HG03457 (cell line): ENCODE data around the gene PRSS21.

Source experiments
- ATAC-seq: cut with Tn5 transposase; IDR thresholded peaks from one replicate; pipeline ENCODE4 v1.9.1; 2021; ENCODE audit warnings: moderate number of reproducible peaks; ENCODE audit not compliant: unreplicated experiment

PRSS21 gene

DNA sequence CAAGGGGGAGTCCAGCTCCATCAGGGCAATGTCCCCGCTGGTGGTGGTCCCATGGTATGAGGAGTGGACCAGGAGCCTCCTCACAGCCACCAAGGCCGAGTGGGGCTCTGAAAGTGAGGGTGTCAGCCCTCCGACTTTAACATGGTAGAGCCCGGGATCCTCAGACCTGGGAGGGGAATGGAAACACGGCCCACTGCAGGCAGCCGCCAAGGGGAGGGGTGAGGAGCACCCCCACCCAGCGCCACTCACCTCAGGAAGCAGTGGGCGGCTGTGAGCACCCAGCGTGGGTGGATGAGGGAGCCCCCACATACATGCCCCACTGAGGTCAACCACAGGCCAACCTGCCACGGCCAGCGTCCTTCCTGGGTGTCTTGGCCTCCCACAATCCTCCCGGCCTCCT is 23.9 kb downstream of the PRSS21 start:
- no peak for ATAC-seq

DNA sequence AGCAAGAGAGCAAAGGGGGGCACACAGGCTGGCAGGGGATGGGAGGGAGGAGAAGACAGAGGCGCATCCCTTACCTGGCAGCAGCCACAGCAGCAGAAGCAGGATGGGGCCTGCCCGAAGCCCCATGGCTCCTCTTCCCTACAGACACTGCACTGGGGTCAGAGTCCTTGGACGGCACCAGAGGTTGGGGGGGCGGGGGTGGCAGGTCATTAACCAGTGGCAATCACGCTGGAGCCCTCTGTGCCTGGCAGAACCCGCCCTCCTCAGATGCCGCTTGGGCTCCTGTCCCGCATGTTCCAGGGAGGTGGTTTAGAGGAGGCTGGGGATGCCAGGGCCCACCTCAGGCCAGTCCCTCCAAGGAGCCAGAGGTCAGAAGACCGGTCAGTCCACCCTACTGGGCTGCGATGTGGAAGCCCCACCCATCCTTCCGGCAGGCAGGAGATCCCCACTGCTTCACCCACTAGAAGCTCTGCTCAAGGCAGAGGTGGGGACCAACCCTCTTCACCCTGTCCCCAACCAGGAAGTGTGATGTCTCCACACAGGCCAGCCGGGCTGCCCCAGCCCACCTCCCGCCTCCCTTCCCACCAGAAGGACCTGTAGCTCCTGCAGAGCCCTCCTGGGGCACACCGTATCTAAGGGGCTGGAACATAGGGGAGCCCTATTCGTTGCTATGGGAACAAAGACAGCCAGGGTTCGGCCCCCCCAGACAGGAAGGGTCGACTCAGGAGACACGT is 24.7 kb downstream of the PRSS21 start:
- no peak for ATAC-seq

DNA sequence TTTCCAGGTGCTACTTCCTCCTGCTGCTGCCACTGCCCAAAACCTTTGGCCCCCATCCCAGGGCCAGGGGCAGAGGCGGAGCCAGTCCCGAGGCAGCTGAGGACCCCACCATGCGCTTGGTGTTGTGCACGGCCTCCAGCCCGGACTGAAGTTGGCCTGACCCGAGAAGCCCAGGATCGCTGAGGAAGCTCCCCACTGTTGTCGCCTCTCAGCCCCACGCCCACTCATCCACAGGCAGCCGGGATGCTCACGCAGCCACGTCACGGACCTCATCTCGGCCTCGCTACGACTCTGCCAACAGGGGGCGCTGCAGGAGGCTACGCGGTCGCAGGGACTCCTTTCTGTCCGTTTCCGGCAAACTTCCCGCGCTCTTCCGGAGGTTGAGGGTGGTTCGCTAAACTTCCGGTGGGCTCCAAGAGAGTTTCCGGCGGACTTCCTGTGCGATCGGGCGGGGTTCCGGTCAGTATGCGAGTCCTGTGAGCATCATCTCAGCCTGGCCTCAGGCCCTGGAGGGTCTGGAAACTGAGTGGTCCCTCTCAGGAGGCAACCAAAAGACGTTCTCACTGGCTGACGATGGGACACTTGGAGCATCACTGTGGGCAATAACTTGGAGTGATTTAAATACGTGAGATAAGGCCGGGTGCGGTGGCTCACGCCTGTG is 25.4 kb downstream of the PRSS21 start:
- ATAC-seq: no peak

DNA sequence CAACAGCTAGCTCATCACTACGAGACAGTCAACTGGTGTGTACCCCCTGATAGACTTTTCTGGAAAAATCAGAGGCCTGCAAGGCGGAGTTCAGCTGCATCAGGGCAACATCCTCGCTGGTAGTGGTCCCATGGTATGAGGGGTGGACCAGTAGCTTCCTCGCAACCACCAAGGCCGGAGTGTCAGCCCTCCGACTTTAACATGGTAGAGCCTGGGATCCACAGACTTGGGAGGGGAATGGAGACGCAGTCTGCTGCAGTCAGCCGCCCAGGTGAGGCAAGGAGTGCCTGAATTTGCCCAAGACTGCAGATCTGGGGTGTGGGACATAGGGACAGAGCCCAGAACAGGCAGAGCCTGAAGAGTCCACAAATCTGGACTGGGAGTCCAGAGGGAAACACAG is 26.5 kb downstream of the PRSS21 start:
- ATAC-seq: no peak

DNA sequence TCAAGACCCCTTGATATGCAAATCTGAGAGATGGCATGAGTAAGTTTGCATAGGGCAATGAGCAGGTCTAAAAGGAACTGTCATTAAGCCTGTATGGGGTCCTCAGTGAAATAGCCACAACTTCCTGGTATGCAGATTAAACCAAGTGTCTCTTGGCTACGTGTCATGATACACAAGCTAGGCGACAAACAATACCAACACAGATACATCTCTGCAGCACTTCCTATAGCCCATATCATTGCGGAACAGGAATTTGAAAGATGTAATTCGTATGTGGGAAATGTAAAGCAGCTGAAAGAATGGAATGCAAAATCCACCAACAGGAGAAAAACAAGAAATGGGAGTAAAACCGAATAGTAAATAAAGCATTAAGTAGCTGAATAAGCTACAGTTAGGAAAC is 28.1 kb downstream of the PRSS21 start:
- no peak for ATAC-seq

DNA sequence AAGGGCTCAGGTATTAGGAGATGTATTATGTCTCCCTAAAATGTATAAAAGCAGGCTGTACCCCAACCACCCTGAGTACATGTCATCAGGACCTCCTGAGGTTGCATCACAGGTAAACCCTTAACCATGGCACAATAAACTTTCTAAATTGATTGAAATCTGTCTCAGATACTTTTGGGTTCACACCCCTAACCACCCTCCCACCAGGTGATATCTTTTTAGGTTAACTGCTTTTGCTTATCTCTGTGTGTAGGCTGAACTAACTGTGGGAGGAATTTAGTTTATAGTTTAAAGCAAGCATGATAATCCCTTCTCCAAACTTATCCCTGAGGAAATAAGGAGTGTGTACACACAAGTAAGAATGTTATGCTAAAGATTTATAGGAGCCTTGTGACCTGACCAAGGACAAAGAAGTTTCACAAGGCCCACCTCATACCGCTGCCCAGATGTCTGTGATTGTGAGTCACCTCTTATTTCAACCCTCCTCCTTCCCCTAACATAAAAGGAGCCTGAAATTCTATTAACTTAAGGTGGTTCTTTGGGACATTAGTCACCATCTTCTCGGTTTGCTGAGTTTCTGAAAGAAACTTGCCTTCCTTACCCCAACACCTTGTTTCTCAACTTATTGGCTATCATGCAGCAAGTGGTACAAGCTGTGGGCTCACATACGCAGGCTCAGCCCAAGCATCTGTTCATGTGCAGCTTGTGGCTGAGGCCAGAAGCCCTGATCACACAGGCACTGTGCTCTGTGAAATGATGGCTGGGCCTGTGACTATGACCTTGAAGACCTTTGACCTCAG is 29.7 kb downstream of the PRSS21 start:
- no peak for ATAC-seq

DNA sequence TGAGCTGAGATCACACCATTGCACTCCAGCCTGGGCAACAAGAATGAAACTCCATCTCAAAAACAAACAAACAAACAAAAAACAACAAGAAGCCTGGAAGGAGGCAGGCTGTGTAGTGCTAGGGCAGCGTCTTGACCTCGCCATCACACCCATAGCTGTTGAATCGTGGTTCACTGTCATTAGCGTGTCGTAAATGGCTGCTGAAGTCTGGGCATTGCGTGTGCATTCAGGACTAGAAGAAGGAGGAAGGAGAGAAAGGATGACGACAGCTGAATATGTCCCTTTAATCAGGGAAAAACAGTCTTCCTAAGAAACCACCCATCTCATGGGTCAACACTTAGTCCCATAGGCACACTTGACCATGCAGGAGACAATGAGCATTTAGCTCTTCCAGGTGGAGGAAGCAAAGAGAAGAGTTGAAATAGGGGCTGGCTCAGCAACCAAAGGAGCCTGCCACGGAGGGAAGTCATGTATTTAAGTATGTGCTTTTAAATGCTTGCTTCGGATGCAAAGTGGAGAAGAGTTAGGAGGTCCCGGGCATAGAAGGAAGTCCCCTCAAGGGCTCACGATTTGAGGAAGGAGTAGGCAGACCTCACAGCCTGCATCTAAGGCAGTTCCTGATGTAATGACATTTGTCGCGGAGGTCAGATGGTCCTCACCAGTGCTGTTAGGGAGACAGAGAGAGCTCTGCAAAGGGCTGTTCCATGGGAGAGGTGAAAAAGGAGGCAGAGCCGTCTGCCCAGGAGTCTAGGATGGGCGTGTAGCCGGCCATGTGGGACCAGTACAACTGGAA is 32.1 kb downstream of the PRSS21 start:
- no peak for ATAC-seq

DNA sequence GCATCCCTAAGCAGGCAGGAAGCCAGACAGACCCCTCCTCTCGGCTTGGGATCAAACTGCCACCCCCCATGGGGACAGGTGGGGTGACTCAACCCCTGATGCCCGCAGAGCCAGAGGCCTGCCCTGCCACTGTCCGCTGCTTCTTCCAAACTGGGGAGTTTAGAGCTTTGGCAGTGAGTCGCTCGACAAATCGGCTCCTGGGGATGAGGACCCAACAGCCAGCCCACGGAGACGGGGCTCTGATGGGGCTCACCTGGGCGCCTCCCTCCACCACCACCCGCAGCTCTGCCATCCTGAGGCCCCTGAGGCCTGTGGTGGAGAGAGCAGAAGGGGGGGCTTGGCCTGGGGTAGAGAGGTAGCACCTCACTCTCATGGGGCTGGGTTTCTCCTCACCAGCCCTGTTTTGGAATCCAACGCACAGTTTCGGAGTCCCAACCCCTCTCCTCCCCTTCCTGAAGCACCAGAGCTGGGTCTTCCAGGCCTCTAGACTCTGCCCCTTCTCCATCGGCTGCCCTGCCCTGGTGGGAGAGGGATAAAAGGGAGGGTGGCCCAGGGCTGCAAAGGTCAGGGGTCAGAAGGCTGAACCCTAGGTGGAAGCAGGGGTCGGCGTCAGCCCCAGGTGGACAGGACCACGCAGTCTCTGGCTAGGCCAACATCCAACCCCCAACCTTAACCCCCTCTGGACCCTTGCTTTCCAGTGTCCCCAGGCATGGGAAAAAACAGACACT is 35.1 kb downstream of the PRSS21 start:
- no peak for ATAC-seq

DNA sequence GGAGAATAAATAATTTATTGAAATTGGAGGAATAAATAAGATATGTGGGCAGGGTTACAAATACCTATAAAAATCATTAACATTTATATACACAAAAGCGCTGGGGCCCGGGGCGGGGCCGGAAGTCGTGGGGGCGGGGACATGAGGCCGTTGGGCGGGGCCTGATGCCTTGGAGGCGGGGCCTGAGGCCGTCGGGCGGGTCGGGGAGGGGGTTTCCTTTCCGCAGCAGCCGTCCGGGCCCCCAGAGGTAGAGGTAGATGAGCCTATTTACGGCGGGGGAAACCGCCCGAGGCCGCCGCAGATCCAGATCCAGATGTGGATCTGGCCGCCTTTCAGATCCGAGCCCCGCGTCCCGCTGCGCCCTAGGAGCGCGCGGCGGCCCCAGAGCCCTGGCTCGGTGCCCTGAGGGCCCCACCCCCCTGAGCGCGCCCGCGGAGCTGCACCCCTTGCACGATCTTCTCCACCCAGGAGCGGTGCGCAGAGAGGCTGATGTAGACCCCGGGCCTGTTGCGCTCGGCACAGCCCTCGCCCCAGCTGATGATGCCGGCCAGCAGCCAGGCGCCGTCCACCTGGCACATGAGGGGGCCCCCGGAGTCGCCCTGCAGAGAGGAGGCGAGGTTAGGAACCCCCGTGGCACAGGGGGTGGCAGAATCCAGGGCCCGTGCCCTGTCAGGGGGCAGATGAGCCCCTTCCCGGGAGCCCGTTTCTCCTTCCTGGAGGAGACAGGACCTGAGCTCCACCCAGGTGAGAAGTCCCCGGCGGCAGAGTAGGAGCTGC is 35.9 kb downstream of the PRSS21 start:
- ATAC-seq: no peak

DNA sequence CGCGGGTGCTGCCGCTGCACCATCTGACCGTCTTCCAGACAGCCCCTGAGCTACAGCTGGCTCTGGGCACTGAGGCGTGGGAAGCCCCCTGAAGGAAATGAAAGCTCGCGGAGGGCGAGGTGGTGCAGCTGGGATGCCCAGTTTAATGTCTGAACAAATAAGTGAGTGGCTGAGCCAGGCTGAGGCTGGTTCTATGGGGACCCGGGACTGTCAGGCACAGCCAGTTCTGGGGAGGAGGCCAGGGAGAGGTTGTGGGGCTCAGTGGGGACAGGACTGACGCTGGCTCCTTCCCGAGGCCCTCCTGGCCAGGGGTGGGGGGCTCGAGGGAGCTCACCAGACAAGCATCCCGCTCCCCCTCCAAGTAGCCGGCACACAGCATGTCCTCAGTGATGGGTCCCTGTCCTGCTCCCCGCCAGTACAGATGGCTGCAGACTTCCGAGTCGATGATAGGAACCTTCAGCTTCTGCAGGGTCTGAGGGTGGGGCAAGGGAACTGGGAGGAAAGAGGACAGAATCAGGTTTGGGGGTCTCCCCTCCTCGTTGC is 36.6 kb downstream of the PRSS21 start:
- ATAC-seq: no peak

DNA sequence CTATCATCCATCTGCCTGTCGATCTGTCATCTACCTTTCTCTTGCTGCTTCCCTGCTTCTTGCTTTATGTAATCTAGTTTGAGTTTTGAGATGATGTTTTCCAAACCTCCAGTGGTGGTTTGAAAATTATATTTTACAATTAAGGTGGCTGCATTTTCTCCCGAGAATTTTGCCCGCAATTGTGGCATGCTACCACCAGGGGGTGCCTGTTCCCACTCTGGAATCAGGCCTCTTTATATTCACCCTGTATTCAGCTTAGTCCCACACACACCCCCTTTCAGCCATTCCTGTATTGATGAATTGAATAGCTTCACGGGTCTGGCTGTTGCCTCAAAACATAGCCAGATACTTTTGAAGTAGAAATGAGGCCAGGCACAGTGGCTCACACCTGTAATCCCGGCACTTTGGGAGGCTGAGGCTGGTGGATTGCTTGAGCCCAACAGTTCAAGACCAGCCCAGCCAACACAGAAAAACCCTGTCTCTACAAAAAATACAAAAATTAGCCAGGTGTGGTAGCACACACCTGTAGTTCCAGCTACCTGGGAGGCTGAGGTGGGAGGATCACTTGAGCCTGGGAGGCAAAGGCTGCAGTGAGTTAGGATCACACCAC is 37.8 kb downstream of the PRSS21 start:
- no peak for ATAC-seq

DNA sequence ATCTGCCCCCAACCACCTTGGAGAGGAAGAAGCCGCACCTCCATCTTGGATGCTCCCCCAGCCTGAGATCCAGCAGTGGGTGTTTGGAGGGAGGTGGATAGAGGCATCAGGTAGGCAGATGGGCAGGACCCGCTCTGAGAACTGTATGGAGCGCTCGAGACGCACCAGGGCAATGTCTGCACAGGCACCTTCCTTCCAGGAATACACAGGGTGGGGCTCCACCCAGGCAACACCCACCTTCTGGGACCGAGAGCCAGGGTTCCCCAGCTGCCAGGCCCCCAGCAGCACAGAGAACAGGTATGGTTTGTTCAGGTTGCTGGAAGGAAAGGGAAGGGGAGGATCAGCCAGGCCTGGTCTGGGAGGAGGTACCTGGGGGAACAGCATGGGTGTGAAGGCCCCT is 38.5 kb downstream of the PRSS21 start:
- ATAC-seq: no peak

DNA sequence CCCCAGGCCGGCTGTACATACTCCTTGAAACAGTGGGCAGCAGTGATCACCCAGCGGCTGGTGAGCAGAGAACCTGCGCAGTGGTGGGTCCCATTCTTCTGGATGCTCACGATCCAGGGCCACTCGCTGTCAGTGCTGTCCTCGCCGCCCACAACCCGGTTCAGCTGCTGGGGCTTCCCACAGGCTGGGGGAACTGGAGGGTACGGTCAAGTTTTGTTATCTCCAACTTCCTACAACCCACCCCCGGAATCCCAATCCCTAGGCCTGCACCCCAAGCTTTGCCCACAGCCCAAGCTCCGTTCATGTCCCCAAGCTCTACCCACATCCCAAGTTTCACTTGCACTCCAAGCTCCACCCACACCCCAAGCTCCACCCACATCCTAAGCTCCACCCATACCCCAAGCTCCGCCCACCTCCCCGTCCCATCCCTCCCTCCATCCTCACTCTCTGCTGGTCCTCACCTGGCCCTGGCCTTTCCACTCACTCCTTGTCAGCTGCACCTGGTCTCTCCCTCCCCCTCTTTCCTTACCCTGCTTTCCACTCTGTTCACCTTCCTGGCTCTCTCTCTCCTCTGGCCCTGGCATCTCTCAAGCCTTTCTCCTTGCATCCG is 39.1 kb downstream of the PRSS21 start:
- ATAC-seq: no peak

DNA sequence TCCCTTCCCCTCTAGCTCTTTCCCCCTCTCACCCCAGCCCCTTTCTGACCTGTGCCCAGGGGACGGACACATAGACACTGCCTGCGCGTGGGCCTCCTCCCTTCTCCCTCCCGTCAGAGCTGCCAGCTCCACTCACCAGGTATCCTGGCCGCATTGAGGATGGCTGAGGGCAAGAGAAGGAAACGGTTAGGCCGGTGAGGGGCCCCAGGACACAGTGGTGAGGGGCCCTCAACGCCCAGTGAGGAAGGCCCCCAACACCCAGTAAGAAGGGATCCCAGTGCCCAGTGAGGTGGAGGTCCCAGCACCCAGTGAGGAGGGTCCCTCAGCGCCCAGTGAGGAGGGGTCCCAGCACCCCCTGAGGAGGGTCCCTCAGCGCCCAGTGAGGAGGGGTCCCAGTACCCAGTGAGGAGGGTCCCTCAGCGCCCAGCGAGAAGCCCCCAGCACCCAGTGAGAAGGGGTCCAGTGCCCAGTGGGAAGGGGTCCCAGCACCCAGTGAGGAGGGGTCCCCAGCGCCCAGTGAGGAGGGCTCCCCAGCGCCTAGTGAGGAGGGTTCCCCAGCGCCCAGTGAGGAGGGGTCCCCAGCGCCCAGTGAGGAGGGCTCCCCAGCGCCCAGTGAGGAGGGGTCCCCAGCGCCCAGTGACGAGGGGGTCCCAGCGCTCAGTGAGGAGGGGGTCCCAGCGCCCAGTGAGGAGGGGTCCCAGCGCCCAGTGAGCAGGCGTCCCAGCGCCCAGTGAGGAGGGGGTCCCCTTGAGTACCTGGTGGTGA is 39.8 kb downstream of the PRSS21 start:
- no peak for ATAC-seq

DNA sequence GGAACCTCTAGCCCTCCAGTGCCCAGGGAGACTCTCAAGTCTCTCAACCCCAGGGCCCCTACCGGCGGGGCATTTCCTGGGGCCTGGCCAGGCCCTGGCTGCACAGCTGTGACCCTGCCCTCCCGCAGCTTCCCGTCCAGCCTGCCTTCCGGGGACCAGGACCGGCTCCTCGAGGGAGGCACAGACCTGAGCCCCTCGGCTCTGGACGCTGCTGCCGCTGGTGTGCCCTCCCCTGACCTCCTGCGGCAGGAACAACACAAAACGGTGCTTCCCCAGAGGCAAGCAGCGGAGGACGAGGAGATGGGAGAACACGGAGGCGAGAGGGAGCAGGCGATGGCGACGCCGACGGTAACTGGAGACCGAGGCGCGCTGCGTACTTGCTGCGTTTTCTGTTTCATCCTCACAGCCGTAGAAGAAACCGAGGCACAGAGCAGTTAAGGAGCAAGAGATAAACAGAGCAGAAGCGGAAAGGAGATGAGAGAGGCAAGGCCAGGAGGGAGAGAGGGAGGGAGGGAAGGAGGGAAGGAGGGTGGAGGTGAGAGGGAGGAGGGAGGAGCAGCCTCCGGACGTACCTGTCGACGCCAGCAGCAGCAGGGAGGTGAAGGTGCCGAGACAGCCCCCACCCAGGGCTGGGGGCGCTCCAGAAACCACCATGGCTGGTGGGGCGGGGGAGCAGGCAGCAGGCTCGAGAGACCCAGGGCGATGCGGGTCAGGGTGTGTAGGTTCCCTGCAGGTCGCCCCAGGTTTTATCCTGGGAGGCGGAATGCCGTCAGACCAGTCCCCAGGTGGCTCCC is 40.6 kb downstream of the PRSS21 start, which contains the start of gene PRSS22:
Gene PRSS22, minus strand, starts transcription at position 720 of the 794 bp plus-strand sequence. Its CDS starts 66 bp downstream, at position 654.
- ATAC-seq: no peak

DNA sequence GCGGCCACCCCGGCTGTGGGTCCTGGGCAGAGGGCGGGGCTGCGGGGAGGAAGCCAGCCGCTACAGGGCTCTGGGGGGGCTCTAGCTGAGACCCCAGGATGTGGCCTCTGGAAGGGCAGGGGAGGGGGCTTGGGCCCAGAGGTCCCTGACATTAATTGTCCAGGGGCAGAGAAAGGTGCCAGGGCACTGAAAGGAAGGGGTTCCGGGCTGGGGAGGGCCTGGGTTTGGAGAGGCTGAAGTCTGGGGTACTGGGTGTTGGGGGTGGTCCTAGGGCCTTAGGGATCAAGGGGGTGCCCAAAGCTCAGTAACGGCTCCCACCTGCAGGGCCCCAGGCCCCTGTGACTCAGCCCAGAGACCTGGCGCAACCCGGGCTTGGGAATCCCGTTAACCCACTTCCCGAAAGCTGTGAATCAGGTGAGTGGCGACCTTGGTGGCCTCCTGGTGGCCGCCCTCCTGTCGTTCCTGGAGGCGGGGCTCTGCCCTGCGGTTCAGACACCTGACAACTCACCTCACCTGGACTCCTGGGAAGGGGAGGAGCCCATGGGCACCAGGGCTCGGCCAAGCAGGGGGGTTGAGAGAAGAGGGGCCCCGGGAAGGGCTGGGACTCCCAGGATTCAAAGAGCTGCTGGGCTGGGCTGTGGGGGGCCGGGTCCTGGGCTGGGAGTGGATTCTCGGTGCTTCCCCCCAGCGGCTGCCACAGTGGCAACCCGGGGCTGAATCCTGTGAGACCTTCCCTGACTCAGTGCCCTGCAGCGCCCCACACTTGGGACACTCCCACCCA is 41.4 kb downstream of the PRSS21 start:
- no peak for ATAC-seq
